Measurements from ENCODE around the gene PIAS4.

PIAS4 gene

GRCh38 chr19:4077800-4078684 is 70.5 kb downstream of the PIAS4 start:
- DNase-seq (ENCODE audit: low read depth in 2 of 2): no peak

GRCh38 chr19:4080473-4080872 is 72.9 kb downstream of the PIAS4 start:
- no peak for DNase-seq (ENCODE audit: low read depth in 2 of 2)

DNA sequence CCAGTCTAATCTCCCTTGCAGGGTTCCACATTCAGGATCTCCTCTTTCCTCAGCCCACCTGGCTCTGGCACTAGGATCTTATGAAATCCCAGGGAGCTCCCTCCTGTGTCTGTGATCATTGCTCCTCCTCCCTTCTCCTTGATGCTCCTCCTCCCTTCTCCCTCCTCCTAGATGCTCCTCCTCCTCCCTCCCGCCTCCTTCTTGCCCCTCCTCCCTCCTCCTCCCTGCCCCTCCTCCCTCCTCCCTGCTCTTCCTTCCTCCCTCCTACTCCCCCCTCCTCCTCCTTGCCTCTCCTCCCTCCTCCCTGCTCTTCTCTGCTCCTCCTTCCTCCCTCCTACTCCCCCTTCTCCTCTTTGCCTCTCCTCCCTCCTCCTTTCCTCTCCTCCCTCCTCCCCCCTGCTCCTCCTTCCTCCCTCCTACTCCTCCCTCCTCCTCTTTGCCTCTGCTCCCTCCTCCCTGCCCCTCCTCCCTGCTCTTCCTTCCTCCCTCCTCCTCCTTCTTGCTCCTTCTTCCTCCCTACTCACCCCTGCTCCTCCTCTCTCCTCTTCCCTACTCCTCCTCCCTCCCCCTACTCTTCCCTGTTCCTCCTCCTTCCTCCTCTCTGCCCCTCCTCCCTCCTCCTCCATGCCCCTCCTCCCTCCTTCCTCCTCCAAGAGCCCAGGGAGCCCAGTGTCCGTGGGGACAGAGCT is 74.0 kb downstream of the PIAS4 start:
- no peak for DNase-seq (ENCODE audit: low read depth in 2 of 2)

DNA sequence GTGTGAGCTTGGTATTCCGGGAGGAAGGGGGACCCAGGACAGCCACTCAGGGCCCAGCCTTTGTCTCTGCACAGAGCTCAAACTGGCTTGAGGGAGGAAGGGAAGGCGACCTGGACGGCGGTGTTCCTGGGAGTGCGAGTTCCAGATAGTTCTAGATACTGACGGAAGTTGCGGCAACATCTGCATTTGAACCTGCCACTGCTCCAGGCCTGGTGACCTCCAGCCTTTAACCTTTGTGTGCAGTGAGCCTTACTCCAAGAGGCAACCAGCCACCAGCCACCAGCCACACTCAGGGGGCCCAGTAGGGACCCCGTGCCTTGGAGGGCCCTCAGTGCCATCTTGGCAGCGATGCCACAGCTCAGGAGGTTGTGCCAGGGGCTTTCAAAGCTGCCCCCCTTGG is 74.6 kb downstream of the PIAS4 start:
- DNase-seq (ENCODE audit: low read depth in 2 of 2): no peak

- no peak for DNase-seq (ENCODE audit: low read depth in 2 of 2)
Observed at GRCh38 chr19:4083677-4084546, 76.4 kb downstream of the PIAS4 start.

- DNase-seq (ENCODE audit: low read depth in 2 of 2): no peak
Observed at GRCh38 chr19:4084547-4084877, 77.0 kb downstream of the PIAS4 start.

DNA sequence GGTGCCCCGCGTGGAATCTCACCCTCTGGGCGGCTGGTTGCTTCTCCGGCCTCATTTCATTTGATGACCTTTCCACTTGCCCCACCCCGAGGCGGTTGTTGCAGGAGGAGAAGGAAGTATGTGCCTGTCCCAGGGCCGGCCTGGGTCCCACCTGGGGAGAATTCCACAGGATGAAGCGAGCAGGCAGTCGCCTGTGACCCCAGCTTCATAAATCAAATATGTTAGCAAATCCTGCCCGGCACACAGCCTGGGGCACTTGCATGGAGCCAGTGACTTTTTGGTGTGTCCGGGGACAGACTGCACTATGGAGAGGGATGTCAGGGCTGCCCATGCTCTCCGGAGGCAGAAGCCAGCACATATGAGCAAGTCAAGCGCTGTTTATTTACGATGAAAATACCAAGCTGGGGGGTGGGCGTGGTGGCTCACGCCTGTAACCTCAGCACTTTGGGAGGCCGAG is 78.9 kb downstream of the PIAS4 start:
- DNase-seq (ENCODE audit: low read depth in 2 of 2): no peak

GRCh38 chr19:4087787-4088679 is 80.5 kb downstream of the PIAS4 start:
- DNase-seq (ENCODE audit: low read depth in 2 of 2): no peak

GRCh38 chr19:4088975-4089374 is 81.4 kb downstream of the PIAS4 start:
- DNase-seq (ENCODE audit: low read depth in 2 of 2): no peak

All from activated CD8-positive, alpha-beta memory T cell treated with anti-CD3 and anti-CD28 coated beads for 4 hours (primary cell).